GM12872 (cell line): ENCODE data around the gene BRME1.

Experiments used
- TF ChIP-seq, protein P1 (sequence below): IDR thresholded peaks from 3 replicates; pipeline ENCODE4 v1.5.1; 2011; ENCODE audit warnings: low read depth, mild to moderate bottlenecking, low read length, moderate library complexity; ENCODE audit not compliant: insufficient read depth

Gene BRME1

DNA sequence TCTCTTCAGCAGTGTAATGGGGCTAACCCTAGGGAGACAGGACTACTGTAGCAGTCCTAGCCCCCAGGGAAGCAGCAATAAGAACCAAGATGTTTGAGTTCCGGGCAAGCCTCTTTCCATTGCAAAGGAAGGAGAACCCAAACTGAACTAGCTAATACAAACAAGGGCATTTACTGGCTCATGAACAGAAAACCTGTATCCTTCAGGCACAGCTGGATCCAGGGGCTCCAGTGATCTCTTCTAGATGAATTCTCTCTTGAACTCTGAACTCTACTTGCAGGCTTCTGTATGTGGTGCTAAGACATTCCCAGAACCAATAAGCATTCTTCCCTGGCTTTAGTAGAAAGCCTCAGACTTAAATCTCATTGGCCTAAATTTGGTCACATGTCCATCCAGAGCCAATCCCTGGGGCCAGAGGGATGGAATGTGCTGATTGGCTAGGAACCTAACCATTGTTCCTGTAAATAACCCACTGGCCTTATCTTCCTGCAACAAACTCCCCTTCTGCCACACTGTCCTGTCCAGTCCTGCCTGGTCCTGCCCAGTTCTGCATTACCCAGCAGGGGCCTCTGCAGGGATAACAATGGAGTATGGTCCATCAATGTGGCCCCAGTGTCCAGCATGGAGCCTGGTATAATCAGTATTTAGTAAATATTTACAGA, 36.2 kb upstream of the BRME1 start:
- TF ChIP-seq, protein P1, sequence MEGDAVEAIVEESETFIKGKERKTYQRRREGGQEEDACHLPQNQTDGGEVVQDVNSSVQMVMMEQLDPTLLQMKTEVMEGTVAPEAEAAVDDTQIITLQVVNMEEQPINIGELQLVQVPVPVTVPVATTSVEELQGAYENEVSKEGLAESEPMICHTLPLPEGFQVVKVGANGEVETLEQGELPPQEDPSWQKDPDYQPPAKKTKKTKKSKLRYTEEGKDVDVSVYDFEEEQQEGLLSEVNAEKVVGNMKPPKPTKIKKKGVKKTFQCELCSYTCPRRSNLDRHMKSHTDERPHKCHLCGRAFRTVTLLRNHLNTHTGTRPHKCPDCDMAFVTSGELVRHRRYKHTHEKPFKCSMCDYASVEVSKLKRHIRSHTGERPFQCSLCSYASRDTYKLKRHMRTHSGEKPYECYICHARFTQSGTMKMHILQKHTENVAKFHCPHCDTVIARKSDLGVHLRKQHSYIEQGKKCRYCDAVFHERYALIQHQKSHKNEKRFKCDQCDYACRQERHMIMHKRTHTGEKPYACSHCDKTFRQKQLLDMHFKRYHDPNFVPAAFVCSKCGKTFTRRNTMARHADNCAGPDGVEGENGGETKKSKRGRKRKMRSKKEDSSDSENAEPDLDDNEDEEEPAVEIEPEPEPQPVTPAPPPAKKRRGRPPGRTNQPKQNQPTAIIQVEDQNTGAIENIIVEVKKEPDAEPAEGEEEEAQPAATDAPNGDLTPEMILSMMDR, result no peak

DNA sequence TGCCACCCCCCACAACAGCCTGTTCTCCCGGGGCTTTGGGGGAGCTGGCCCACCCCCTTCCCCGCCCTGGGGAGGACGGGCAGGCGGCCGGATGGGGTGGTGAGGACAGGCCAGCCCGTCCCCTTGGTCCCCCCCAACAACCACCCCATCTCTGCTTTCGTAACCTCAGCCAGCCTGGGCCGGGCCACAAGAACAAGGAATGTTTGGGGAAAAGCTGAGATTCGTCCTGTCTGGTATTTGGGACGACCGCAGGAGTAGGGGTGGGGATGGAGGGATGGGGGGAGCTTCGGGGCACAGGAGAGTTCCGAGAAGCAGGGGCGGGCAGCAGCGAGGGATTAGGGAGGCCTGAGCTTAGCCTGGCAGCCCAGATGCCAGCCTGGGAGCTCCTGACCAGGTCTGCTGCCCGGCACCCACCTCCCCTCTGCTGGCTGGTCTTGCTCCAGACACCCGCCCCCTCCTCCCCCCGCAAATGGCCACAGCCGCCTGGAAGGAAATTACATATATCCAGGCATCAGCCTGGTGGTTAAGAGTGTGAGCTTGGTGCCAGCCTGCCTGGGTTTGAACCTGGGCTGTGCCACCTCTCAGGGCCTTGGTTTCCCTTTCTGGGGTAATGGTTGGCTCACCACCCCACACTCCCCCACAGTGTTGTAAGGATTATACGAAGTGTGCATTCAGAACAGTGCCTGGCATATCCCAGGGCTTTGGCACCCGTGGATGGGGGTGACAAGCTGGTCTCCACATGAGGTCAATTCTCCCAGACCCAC, 32.6 kb upstream of the BRME1 start, which contains the start of gene PODNL1:
TSS of gene PODNL1 (minus strand) at position 117 of the 764 bp plus-strand sequence. CDS start 236 bp downstream, outside the sequence.
- TF ChIP-seq, protein P1, result no peak

DNA sequence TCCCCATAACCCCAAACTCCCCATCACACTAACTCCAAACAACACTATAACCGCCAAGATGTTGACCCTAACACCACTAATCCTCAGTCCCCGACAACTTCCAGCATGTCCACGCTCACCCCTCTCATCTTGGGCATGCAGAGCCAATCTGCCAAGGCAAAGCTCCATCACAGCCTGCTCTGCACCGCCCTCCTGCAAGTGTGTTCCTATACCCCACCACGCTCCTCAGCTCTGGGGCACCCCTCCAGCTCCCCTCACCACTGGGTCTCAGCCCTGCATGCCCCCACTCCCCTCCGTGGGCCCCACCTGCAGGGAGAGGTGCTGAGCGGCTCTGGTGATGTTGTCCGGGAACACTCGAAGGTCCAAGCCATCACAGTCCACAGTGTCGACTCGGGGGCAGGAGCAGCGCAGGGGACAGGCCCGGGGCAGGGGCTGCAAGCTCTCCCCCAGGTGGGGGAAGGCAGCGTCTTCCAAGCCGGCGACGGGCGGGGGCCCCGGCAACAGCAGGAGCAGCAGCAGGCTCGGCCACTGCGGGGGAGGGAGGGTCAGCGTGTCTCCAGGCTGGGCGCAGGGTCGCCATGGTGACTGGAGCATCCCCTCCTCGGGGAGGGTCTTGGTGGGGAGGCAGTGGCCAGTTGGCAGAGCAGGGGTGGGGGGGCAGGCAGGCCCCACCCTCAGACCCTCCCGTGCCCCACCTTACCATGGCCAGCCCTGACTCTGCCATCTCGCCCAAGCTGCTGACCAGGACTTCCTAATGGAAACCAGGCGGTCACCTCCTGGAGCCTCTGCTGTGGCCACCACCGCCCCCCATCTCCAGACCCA, 31.8 kb upstream of the BRME1 start:
- TF ChIP-seq, protein P1, result no peak

DNA sequence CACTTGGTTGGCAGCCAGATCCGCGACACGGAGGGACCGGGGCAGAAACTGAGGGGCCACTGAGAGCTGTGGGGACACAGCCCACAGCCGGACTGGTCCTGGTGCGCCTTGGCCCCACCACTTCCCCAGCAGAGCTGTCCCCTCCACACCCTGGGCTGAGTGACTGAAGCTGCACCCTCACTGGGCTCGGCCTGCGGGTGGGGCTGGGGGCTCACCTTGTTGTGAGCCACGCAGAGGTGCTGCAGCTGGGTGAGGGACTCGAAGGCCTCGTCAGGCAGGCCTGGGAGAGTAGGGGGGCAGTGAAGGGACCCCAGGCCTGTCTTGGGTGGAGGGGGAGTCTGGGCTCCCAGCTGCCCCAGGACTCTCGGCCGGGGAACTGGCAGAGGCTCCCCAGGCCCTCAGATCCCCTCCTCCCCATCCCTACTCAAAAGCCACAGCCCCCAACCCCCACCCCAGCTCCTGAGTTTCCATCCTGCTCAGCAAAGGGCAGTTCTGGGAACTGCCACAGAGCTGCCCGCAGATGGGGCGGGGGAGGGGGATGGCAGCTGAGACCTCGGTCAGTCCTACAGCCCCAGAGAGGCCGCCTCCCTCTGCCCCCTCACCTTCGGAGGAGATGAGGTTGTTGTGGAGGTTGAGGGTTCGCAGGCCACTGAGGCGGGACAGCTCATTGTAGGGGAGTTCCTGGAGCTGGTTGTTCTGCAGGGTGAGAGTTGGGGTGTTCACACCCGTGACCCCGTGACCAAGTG, 30.0 kb upstream of the BRME1 start:
- TF ChIP-seq, protein P1, result no peak

- TF ChIP-seq, protein P1, result no peak
Observed at GRCh38 chr19:13934785-13935109, 28.8 kb upstream of the BRME1 start.

DNA sequence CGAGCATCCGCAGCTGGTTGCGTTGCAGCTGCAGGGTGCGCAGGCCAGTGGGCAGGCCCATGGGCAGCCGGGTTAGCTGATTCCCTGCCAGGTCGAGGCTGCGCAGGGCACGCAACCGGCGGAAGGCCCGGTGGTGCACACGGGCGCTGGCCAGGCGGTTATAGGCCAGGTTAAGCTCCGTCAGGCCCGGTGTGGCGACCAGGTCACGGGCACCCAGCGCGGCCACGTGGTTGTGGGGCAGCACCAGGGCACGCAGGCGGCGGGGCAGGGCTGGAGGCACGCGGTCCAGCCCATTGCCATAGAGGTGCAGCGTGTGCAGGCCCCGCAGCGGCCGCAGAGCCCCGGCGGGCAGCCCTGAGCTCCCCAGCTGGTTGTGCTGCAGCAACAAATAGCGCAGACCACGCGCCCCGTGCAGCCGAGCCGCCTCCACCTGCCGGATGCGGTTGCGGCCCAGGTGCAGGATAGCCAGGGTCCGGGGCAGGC, 27.0 kb upstream of the BRME1 start:
- TF ChIP-seq, protein P1, result no peak
